Neural cell (in vitro differentiated cells): ENCODE measurements around the gene NDST4. TPM values are rescaled to one million over a fixed set of nuclear protein-coding genes. Genes with fewer than 3 reads are reported as not detected.

Experiments used
- H2AFZ ChIP-seq: fragments of 200-600, 300-800 bp; sonication (generic), shearing (Covaris generic); 2 replicates; pipeline ENCODE4 v1.6.0; 2014; ENCODE audit warnings: low read depth, mild to moderate bottlenecking, antibody characterized with exemption, low read length, moderate library complexity
- H3F3A ChIP-seq: fragments of 200-600 bp; shearing (Covaris generic); 2 replicates; pipeline ENCODE4 v1.6.1; 2016; ENCODE audit warnings: mild to moderate bottlenecking, moderate library complexity, mixed read lengths, antibody characterized with exemption, low read length; ENCODE audit not compliant: insufficient read depth, poor library complexity, severe bottlenecking
- H3K27ac ChIP-seq: fragments of 200-600, 300-800 bp; sonication (generic), shearing (Covaris generic); 2 replicates; pipeline ENCODE4 v1.5.1; 2014; ENCODE audit warnings: mild to moderate bottlenecking, low read length, moderate library complexity
- H3K27me3 ChIP-seq: fragments of 300-800, 200-600 bp; sonication (generic), shearing (Covaris generic); 2 replicates; pipeline ENCODE4 v1.6.0; 2014; ENCODE audit warnings: mild to moderate bottlenecking, low read depth, low read length, moderate library complexity; ENCODE audit not compliant: insufficient read depth
- H3K36me3 ChIP-seq: fragments of 300-800, 200-600 bp; sonication (generic), shearing (Covaris generic); 2 replicates; pipeline ENCODE4 v1.5.1; 2014; ENCODE audit warnings: mild to moderate bottlenecking, antibody characterized with exemption, low read length, moderate library complexity; ENCODE audit not compliant: insufficient read depth
- H3K4me2 ChIP-seq: fragments of 300-800, 200-600 bp; sonication (generic), shearing (Covaris generic); 2 replicates; pipeline ENCODE4 v1.6.0; 2014; ENCODE audit warnings: mild to moderate bottlenecking, low read length
- H3K4me3 ChIP-seq: fragments of 300-800, 200-600 bp; sonication (generic), shearing (Covaris generic); 2 replicates; pipeline ENCODE4 v1.5.1; 2014; ENCODE audit warnings: mild to moderate bottlenecking, low read length, moderate library complexity
- H3K79me2 ChIP-seq: fragments of 200-600 bp; shearing (Covaris generic); replicated peaks from 2 replicates; pipeline ENCODE4 v1.6.0; 2014; ENCODE audit warnings: mild to moderate bottlenecking, low read length, moderate library complexity; ENCODE audit not compliant: insufficient read depth
- H3K9ac ChIP-seq: fragments of 300-800, 200-600 bp; sonication (generic), shearing (Covaris generic); 2 replicates; pipeline ENCODE4 v1.6.1; 2016; ENCODE audit warnings: mild to moderate bottlenecking, low read length, mixed read lengths
- H3K9me2 ChIP-seq: fragments of 200-600 bp; shearing (Covaris generic); 2 replicates; pipeline ENCODE4 v1.6.1; 2016; ENCODE audit warnings: mild to moderate bottlenecking, low read length, mixed read lengths; ENCODE audit not compliant: insufficient read depth
- H3K9me3 ChIP-seq: fragments of 200-600, 300-800 bp; sonication (generic), shearing (Covaris generic); 2 replicates; pipeline ENCODE4 v1.6.1; 2016; ENCODE audit warnings: mild to moderate bottlenecking, mixed run types, low read length, moderate library complexity, mixed read lengths
- H4K20me1 ChIP-seq: fragments of 200-600 bp; shearing (Covaris generic); 2 replicates; pipeline ENCODE4 v1.6.1; 2016; ENCODE audit warnings: mild to moderate bottlenecking, mixed run types; ENCODE audit not compliant: insufficient read depth
- EP300 ChIP-seq: fragments of 450-650 bp; conservative IDR thresholded peaks from 2 replicates; pipeline ENCODE4 v1.6.1; 2014; ENCODE audit warnings: antibody characterized with exemption, mild to moderate bottlenecking, moderate library complexity; ENCODE audit not compliant: poor library complexity, severe bottlenecking
- EZH2 ChIP-seq: fragments of 200-600, 300-800 bp; shearing (Covaris generic), sonication (generic); IDR thresholded peaks from 2 replicates; pipeline ENCODE4 v1.6.1; 2014; ENCODE audit warnings: antibody characterized with exemption, low read length, borderline replicate concordance, mild to moderate bottlenecking; ENCODE audit not compliant: insufficient read depth, poor library complexity, severe bottlenecking
- MXI1 ChIP-seq: fragments of 450-650 bp; conservative IDR thresholded peaks from 2 replicates; pipeline ENCODE4 v1.6.1; 2014; ENCODE audit warnings: antibody characterized with exemption, mild to moderate bottlenecking; ENCODE audit not compliant: poor library complexity, severe bottlenecking
- POLR2AphosphoS5 ChIP-seq: IDR thresholded peaks from 2 replicates; pipeline ENCODE4 v1.6.1; 2012
- RAD21 ChIP-seq: fragments of 450-650 bp; conservative IDR thresholded peaks from 2 replicates; pipeline ENCODE4 v1.6.1; 2014; ENCODE audit warnings: antibody characterized with exemption, mild to moderate bottlenecking, moderate library complexity
- SMC3 ChIP-seq: fragments of 450-650 bp; conservative IDR thresholded peaks from 2 replicates; pipeline ENCODE4 v1.6.1; 2014; ENCODE audit warnings: antibody characterized with exemption, mild to moderate bottlenecking, moderate library complexity; ENCODE audit not compliant: poor library complexity
- TAF1 ChIP-seq: IDR thresholded peaks from 2 replicates; pipeline ENCODE4 v1.6.1; 2012; ENCODE audit warnings: low read depth
- polyA plus RNA-seq: library from polyadenylated mRNA; depleted of rRNA; stranded (reverse); fragments of >200 nt; gene quantifications from 2 replicates; pipeline ENCODE4 v1.2.3, GENCODE V29; 2014
- TF ChIP-seq, protein P1 (sequence below): fragments of 450-650 bp; IDR thresholded peaks from 2 replicates; pipeline ENCODE4 v1.5.1; 2014; ENCODE audit warnings: antibody characterized with exemption, mild to moderate bottlenecking, moderate library complexity; ENCODE audit not compliant: poor library complexity, severe bottlenecking
- TF ChIP-seq, protein P2 (sequence below): IDR thresholded peaks from 2 replicates; pipeline ENCODE4 v1.6.1; 2012; ENCODE audit warnings: borderline replicate concordance

Gene NDST4
- polyA plus RNA-seq, 1 donor from 2014 or later, result 1.3 TPM

- Histone ChIP-seq H3K4me2 (no peak overlapping the region), H4K20me1 (no peaks in the 10 kb centered on the region), H3F3A (no peaks in the 10 kb centered on the region), H3K9ac (no peak overlapping the region), H3K4me3 (no peak overlapping the region), H3K27ac (no peak overlapping the region), H3K9me2 (no peaks in the 10 kb centered on the region), H3K79me2 (no peaks in the 10 kb centered on the region), H3K27me3 (no peaks in the 10 kb centered on the region), H3K9me3 (no peaks in the 10 kb centered on the region), H3K36me3 (no peaks in the 10 kb centered on the region), H2AFZ (no peak overlapping the region)
- TF ChIP-seq RAD21, result no peak
- no peak for TF ChIP-seq EZH2
- TF ChIP-seq POLR2AphosphoS5, result no peak
- no peak for TF ChIP-seq EP300
- TF ChIP-seq, protein P1, sequence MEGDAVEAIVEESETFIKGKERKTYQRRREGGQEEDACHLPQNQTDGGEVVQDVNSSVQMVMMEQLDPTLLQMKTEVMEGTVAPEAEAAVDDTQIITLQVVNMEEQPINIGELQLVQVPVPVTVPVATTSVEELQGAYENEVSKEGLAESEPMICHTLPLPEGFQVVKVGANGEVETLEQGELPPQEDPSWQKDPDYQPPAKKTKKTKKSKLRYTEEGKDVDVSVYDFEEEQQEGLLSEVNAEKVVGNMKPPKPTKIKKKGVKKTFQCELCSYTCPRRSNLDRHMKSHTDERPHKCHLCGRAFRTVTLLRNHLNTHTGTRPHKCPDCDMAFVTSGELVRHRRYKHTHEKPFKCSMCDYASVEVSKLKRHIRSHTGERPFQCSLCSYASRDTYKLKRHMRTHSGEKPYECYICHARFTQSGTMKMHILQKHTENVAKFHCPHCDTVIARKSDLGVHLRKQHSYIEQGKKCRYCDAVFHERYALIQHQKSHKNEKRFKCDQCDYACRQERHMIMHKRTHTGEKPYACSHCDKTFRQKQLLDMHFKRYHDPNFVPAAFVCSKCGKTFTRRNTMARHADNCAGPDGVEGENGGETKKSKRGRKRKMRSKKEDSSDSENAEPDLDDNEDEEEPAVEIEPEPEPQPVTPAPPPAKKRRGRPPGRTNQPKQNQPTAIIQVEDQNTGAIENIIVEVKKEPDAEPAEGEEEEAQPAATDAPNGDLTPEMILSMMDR, result no peak
- TF ChIP-seq MXI1, result no peak
- no peak for TF ChIP-seq TAF1
- TF ChIP-seq, protein P2, sequence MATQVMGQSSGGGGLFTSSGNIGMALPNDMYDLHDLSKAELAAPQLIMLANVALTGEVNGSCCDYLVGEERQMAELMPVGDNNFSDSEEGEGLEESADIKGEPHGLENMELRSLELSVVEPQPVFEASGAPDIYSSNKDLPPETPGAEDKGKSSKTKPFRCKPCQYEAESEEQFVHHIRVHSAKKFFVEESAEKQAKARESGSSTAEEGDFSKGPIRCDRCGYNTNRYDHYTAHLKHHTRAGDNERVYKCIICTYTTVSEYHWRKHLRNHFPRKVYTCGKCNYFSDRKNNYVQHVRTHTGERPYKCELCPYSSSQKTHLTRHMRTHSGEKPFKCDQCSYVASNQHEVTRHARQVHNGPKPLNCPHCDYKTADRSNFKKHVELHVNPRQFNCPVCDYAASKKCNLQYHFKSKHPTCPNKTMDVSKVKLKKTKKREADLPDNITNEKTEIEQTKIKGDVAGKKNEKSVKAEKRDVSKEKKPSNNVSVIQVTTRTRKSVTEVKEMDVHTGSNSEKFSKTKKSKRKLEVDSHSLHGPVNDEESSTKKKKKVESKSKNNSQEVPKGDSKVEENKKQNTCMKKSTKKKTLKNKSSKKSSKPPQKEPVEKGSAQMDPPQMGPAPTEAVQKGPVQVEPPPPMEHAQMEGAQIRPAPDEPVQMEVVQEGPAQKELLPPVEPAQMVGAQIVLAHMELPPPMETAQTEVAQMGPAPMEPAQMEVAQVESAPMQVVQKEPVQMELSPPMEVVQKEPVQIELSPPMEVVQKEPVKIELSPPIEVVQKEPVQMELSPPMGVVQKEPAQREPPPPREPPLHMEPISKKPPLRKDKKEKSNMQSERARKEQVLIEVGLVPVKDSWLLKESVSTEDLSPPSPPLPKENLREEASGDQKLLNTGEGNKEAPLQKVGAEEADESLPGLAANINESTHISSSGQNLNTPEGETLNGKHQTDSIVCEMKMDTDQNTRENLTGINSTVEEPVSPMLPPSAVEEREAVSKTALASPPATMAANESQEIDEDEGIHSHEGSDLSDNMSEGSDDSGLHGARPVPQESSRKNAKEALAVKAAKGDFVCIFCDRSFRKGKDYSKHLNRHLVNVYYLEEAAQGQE, result no peak
- TF ChIP-seq SMC3, result no peak
Observed at GRCh38 chr4:114827651-114828050, 285.8 kb downstream of the NDST4 start.

DNA sequence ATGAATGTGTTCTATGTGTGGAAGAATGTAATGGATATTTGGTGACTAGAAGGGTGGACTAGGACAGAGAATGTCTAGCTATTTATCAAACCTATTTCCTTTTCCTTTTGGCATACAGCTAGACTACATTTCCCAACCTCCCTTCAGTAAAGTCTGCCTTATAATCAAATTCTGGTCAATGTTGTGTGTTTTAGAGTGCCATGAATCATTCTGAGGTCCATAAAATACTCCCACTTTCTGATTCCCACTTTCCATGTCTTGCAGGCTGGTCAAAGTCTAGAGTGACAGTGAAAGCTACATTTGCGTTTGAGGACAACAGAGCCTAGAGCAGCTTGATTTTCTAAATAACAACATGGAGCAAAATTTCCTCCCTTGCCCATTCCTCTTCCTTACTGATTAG is 297.7 kb downstream of the NDST4 start:
- no peaks in the 10 kb centered on the region for H3K9me2 ChIP-seq

DNA sequence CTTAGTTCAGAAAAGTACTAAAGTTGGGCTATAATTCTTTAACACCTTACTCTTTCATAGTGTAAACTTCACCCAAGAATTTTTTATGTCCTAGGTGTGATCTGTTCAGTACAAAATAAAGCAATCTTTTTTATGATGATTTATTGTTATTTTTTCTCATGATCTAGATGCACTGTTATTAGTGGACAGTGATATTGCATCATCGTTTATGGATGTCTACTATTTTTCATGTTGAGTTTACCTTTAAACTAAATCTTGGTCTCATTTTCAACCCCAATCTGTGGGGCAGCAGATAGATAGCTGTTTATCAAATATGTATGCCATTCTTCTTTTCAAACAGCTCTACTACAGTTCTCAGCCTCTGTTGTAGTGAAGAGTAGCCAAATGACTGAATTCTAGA is 299.5 kb downstream of the NDST4 start:
- Histone ChIP-seq H3K27ac (no peak overlapping the region), H3K4me2 (no peak overlapping the region), H2AFZ (no peak overlapping the region), H3K9me2 (no peaks in the 10 kb centered on the region), H3K36me3 (no peaks in the 10 kb centered on the region), H3K4me3 (no peak overlapping the region), H4K20me1 (no peaks in the 10 kb centered on the region), H3F3A (no peaks in the 10 kb centered on the region), H3K27me3 (no peaks in the 10 kb centered on the region), H3K79me2 (no peaks in the 10 kb centered on the region), H3K9ac (no peak overlapping the region), H3K9me3 (no peaks in the 10 kb centered on the region)
- TF ChIP-seq MXI1 (no peak), EZH2 (no peak), RAD21 (no peak), POLR2AphosphoS5 (no peak), SMC3 (no peak), EP300 (no peak), TAF1 (no peak)
- TF ChIP-seq, protein P2, result no peak
- TF ChIP-seq, protein P1, result no peak

More for the DNA sequence above, 297.7 kb downstream of the NDST4 start:
- Histone ChIP-seq H3F3A (no peaks in the 10 kb centered on the region), H3K79me2 (no peaks in the 10 kb centered on the region), H3K9ac (no peak overlapping the region), H2AFZ (no peak overlapping the region), H3K36me3 (no peaks in the 10 kb centered on the region), H3K9me3 (no peaks in the 10 kb centered on the region), H3K4me3 (no peak overlapping the region), H3K27ac (no peak overlapping the region), H4K20me1 (no peaks in the 10 kb centered on the region), H3K27me3 (no peaks in the 10 kb centered on the region), H3K4me2 (no peak overlapping the region)
- TF ChIP-seq RAD21, result no peak
- TF ChIP-seq MXI1, result no peak
- TF ChIP-seq EP300, result no peak
- TF ChIP-seq EZH2, result no peak
